SIG-M5 (cell line): ENCODE measurements around the gene SHOX.
"Not testable (repeated sequence)": the region's sequence is repeated elsewhere in the genome, so short reads cannot be mapped to it uniquely, and the experiment has no call there.

Experiments
- DNase-seq: peaks from one replicate; lab custom pipeline; 2025; lab: John Stamatoyannopoulos, UW

SHOX gene

DNA sequence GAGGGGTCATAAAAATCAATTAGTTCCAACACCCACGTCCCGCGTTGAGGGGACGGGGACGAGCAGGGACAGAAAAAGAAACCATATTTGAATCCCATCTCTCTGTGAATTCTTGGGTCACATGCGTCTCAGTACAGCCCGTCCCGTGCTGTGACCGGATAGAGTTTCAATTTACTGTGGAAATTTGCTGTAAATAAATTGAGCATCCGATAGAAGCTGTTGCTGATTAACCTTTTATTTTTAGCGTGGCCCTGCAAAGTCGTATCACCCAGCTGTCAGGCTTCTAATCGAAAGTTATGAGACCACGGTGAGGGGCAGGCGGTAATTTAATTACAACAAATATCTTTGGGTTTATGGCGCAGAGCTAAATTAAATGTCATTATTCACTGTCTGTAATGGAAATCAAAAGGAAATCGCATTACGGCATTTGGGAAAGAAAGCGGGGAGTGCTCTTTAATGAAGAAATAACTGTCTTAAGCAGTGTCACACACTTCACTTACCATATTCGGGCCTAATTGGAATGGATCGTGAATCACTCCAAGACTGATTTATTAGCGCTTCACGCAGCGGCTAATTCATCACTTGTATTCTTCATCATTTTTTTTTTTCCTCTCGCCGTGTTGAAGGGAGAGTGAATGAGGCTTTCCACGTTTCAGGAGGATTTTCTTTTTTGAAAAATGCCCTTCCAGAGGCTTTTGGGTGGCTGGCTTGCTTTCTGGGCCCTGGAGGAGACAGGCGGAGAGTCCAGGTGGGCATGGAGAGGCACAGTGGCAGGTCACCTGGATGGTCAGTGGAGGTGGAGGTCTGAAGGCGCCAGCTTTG, 7.3 kb downstream of the SHOX start:
- no peak for DNase-seq

DNA sequence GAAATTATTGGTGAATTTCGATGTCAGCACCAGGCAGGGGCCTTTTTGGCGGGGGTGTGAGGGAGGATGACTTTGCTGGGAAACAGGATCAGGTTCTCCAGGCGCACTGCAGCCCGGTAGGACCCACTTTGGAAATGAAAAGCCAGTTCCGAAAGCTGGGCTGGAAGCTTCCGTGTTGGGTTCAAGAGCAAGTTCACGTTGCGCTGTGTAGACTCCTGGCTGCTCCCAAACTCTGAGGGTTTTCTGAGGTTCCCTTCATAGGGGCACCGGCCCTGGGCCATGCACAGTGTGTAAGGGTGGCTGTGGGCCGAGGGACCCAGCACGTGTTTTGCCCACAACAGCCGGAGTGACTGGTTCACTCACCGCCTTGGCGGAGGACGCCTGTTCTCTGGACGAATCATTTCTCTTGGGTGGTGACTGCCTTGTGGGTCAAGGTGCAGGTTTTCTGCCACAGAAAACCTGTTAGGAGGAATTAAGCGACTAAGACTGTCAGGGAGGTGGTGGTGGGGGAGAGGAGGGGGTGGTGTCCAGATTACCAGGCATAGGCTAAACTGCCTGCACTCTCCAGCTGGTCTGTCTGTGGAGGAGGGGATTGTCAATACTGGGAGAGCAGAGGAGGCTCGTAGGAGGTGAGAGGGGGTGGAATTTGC, 8.0 kb downstream of the SHOX start:
- no peak for DNase-seq

- no peak for DNase-seq
Measured at GRCh38 chrX:639151-639550, 8.6 kb downstream of the SHOX start.

DNA sequence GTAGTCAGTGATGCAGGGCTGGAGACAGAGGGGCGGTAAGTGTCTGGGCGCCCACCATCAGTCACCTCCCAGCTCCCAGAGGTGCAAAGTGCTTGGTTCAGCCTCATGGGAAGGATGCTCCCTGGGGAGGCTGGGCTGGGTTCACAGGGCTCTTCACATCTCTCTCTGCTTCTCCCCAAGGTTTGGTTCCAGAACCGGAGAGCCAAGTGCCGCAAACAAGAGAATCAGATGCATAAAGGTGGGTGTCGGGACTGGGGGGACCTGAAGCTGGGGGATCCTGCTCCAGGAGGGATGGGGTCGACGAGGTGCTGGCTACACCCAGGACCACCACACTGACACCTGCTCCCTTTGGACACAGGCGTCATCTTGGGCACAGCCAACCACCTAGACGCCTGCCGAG, 10.1 kb downstream of the SHOX start:
- DNase-seq, result no peak

DNA sequence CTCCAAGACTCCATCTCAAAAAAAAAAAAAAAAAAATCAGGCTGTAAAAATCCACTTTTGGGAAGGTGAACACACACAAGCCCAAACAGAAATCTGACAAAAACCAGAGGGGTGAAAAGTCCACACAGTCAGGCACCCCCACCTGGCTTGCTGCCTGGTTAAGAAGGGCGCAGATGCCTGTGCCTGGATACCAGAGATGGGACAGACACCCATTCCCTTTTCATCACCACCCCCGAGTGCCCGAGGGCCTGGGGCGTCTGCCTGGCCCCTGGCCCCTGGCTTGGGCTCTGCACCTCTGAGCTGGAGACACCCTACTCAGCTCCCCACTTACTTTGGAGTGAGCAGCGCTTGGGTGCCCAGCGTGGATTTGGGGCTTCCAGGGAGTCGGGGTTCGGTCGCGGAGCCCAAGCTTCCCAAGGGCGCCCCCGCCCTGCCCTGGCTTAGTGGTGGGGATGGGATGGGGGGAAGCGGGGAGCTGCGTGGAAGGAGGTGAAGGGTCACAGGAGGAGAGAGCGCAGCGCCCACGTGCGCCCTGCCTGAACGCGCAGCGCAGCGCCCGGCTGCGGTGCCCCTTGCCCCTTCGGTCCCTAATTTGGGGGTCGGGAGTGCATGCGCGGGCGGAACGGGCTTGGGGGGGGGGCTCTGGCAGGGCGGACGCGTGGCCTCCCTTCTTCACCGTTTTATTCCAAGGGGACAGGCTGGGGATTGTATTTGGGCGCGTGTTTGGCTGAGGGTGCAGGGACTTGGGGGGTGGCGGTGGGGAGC, 11.3 kb downstream of the SHOX start:
- no peak for DNase-seq

DNA sequence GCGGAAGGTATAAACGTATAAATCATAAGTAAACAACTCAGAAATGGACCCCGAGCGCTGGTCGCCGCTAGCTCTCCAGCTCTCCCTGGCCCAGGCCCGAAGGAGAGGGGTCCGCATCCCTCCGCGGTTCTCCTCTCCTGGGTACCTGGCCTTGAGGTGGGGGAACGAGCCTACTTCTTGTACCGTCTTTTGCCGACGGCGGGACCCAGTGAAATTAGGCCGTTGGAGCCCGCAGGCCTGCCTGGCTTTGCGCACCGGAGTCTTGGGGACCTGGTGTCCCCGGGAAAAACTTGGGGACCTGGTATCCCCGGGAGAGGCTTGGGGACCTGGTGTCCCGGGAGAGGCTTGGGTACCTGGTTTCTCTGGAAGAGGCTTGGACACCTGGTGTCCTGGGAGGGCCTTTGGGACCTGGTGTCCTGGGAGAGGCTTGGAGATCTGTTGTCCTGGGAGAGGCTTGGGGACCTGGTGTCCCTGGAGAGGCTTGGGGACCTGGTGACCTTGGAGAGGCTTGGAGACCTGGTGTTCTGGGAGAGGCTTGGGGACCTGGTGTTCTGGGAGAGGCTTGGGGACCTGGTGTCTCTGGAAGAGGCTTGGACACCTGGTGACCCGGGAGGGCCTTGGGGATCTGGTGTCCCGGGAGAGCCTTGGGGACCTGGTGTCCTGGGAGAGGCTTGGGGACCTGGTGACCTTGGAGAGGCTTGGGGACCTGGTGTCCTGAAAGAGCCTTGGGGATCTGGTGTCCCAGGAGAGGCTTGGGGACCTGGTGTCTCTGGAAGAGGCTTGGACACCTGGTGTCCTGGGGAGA, 12.0 kb downstream of the SHOX start:
- no peak for DNase-seq

GRCh38 chrX:643241-643595, 12.6 kb downstream of the SHOX start:
- no peak for DNase-seq

- no peak for DNase-seq
Measured at GRCh38 chrX:643911-644303, 13.3 kb downstream of the SHOX start.

DNA sequence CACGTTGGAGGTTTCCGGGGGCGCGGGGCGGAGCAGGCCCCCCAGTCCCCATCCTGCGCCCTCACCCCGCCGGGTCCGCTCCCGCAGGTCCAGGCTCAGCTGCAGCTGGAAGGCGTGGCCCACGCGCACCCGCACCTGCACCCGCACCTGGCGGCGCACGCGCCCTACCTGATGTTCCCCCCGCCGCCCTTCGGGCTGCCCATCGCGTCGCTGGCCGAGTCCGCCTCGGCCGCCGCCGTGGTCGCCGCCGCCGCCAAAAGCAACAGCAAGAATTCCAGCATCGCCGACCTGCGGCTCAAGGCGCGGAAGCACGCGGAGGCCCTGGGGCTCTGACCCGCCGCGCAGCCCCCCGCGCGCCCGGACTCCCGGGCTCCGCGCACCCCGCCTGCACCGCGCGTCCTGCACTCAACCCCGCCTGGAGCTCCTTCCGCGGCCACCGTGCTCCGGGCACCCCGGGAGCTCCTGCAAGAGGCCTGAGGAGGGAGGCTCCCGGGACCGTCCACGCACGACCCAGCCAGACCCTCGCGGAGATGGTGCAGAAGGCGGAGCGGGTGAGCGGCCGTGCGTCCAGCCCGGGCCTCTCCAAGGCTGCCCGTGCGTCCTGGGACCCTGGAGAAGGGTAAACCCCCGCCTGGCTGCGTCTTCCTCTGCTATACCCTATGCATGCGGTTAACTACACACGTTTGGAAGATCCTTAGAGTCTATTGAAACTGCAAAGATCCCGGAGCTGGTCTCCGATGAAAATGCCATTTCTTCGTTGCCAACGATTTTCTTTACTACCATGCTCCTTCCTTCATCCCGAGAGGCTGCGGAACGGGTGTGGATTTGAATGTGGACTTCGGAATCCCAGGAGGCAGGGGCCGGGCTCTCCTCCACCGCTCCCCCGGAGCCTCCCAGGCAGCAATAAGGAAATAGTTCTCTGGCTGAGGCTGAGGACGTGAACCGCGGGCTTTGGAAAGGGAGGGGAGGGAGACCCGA, 14.0 kb downstream of the SHOX start:
- DNase-seq, result no peak

- no peak for DNase-seq
Measured at GRCh38 chrX:646228-646495, 15.6 kb downstream of the SHOX start.

- no peak for DNase-seq
Measured at GRCh38 chrX:646796-647195, 16.2 kb downstream of the SHOX start.

GRCh38 chrX:649166-649565, 18.6 kb downstream of the SHOX start:
- no peak for DNase-seq

- DNase-seq, result no peak
Measured at GRCh38 chrX:650324-650723, 19.7 kb downstream of the SHOX start.

DNA sequence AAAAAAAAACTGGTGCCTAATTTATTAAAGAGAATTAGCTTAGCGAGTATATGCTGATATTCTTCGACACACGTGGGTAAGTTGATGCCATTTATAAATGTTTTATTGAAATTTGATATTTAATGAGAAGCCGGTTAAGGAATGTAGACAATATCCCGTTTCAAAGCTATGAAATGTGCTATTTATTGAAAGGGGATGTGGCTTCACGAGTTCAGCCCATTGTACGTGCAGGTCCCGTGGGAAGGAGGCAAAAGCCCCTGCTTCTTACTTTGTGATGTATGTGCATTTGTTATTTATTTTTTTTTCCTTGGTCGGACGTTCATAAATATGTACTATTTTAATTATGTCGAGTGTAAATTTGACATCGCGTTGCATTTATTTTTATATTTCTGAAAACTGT, 20.2 kb downstream of the SHOX start:
- no peak for DNase-seq

DNA sequence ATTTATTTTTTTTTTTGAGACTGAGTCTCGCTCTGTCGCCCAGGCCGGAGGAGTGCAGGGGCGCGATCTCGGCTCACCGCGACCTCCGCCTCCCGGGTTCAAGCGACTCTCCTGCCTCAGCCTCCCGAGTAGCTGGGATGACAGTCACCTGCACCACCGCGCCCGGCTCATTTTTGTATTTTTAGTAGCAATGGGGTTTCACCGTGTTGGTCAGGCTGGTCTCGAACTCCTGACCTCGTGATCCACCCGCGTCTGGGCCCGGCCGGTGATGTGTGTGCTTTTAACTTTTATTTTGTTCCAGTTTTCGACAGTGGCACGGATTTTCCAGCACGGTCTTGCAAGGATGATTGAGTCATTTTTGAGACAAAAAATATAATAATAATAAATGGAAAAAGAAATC, 21.3 kb downstream of the SHOX start:
- not testable (repeated sequence) for DNase-seq

- no peak for DNase-seq
Measured at GRCh38 chrX:652341-652741, 21.8 kb downstream of the SHOX start.

DNA sequence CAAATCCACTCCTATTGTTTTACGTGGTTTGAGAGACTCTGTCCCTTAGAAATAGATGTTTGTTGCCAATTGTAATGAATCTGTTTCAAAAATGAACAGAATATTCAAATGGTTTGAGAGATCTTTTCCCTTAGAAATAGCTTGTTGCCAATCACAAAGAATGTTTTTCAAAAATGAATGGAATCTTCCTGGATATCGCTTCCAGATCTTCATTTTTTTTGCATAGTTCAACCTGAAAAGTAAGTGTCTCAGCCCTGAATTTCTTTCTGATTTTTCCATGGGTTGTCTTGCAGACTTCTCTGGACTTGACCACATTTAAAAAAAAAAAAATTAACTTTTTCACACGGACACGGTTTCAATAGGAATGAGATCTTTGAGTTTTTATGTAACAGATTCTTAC, 22.7 kb downstream of the SHOX start:
- DNase-seq, result no peak

DNA sequence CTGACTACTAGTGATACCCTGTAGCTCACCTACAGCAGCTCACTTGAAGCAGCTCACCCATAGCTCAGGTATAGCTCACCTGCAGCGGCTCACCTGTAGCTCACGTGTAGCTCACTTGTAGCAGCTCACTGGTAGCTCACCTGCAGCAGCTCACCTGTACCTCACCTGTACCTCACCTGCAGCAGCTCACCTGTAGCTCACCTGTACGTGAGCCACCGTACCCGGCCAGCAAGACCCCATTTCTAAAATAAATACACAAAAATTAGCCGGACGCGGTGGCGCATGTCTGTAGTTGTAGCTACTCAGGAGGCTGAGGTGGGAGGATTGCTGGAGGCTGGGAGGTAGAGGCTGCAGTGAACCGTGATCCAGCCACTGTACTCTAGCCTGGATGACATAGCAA, 30.6 kb downstream of the SHOX start:
- DNase-seq, result no peak

DNA sequence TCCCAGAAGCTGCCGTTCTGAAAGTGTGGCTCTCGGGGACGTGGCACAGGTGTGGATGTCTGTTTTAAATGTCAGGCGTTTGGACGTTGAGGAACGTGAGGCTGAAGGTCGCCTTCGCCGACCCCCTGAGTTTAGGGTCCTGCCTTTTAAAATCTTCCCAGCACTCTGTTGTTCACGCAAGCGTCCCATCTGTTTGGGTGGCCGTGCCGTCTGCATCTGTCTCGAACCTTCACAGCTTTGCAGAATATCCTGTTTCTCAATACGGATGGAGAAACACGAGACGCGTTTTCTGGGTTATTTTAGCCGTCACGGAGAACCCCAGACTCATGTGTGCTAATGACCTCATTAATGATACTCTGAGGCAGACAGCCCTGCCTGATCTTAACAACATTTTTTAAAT, 31.5 kb downstream of the SHOX start:
- DNase-seq, result no peak

DNA sequence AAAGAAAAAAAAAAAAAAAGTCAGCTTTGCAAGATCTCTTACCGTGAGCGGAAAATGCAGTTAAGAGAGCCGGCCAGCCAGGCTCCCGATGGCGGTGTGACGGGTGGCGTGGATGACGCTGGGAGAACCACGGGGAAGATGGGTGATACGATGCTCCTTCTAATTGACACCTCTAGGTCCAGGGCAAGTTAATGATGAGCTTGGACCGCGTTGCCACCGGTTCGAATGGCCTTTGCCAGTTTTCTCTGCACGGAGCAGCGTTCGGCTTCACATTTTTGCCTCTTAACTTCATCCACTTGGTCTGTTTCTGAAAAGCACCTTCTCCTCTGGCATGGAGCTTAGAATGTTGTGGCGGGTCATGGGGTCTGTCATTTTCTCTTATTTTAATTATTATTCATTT, 33.2 kb downstream of the SHOX start:
- no peak for DNase-seq
